PFSK-1 (cell line): ENCODE measurements around the gene CLEC3B.

Experiments used
- FOXP2 ChIP-seq: optimal IDR thresholded peaks from 2 replicates; pipeline ENCODE3; 2011; ENCODE audit warnings: borderline replicate concordance, control low read depth, inconsistent platforms; ENCODE audit not compliant: insufficient read depth; ENCODE audit errors: extremely low read length, extremely low read depth
- POLR2AphosphoS5 ChIP-seq: IDR thresholded peaks from 2 replicates; pipeline ENCODE4 v1.6.1; 2012; ENCODE audit warnings: low read depth, mild to moderate bottlenecking, control low read depth, low read length, moderate library complexity
- SIN3A ChIP-seq: IDR thresholded peaks from 2 replicates; pipeline ENCODE4 v1.6.1; 2012; ENCODE audit warnings: mild to moderate bottlenecking, low read length, moderate library complexity, borderline replicate concordance; ENCODE audit not compliant: insufficient read depth
- TAF1 ChIP-seq: IDR thresholded peaks from 2 replicates; pipeline ENCODE4 v1.6.1; 2012; ENCODE audit warnings: low read length, control low read depth, borderline replicate concordance; ENCODE audit not compliant: insufficient read depth
- TF ChIP-seq, protein P1 (sequence below), 2 experiments: IDR thresholded peaks; 2 replicates each; pipeline versions ENCODE4 v1.6.1 to v1.8.0; 2011 to 2012; ENCODE audit warnings: low read depth in 2 of 2, low read length in 2 of 2, control low read depth in 1 of 2, inconsistent platforms in 1 of 2, mild to moderate bottlenecking in 1 of 2, moderate library complexity in 1 of 2; ENCODE audit not compliant: insufficient read depth in 1 of 2

DNA sequence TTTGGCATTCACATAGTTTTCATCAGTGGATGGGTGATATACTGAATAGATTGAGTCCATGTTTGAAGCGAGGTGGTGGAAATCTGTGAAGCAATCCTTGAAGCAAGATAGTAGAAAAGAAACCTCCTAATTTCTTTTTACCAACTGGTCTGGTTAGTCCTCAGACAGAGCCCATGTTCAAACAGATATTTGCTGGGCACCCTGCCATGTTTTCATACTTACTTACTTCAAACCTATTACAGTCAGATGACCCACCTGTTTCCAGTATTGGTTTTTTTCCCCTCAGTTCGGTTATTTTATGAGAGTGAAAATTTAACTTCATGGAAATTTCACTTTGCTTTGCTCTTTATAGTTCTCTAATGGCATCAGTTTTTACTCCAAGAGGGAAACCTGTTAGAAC lies 26.3 kb upstream of the CLEC3B start:
- no peak for TF ChIP-seq POLR2AphosphoS5
- TF ChIP-seq TAF1: no peak
- TF ChIP-seq, protein P1, sequence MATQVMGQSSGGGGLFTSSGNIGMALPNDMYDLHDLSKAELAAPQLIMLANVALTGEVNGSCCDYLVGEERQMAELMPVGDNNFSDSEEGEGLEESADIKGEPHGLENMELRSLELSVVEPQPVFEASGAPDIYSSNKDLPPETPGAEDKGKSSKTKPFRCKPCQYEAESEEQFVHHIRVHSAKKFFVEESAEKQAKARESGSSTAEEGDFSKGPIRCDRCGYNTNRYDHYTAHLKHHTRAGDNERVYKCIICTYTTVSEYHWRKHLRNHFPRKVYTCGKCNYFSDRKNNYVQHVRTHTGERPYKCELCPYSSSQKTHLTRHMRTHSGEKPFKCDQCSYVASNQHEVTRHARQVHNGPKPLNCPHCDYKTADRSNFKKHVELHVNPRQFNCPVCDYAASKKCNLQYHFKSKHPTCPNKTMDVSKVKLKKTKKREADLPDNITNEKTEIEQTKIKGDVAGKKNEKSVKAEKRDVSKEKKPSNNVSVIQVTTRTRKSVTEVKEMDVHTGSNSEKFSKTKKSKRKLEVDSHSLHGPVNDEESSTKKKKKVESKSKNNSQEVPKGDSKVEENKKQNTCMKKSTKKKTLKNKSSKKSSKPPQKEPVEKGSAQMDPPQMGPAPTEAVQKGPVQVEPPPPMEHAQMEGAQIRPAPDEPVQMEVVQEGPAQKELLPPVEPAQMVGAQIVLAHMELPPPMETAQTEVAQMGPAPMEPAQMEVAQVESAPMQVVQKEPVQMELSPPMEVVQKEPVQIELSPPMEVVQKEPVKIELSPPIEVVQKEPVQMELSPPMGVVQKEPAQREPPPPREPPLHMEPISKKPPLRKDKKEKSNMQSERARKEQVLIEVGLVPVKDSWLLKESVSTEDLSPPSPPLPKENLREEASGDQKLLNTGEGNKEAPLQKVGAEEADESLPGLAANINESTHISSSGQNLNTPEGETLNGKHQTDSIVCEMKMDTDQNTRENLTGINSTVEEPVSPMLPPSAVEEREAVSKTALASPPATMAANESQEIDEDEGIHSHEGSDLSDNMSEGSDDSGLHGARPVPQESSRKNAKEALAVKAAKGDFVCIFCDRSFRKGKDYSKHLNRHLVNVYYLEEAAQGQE (IDR thresholded peaks at IDR 0.05; ENCODE audit: insufficient read depth in 1 of 2, low read depth in 2 of 2, low read length in 2 of 2): no peak
- no peak for TF ChIP-seq SIN3A
- no peak for TF ChIP-seq FOXP2
